Suprapubic skin (tissue), 3 donors: Measurements from ENCODE around the gene PEPD.

ENCODE experiments used
- CTCF ChIP-seq, 2 donors: fragments of 200-600 bp in 1 of 2; fragments of 450-650 bp in 1 of 2; sonication (generic) in 1 of 2; IDR thresholded peaks; one replicate each; pipeline ENCODE4 v1.5.1; 2016 to 2019; ENCODE audit warnings: antibody characterized with exemption in 2 of 2, mild to moderate bottlenecking in 1 of 2, moderate library complexity in 1 of 2
- POLR2A ChIP-seq, 2 donors: fragments of 450-650 bp; IDR thresholded peaks; one replicate each; pipeline ENCODE4 v1.6.1; 2017; ENCODE audit warnings: antibody characterized with exemption in 2 of 2, mild to moderate bottlenecking in 2 of 2, moderate library complexity in 2 of 2

- TF ChIP-seq CTCF (IDR thresholded peaks at IDR 0.05), result no peak
- TF ChIP-seq POLR2A (IDR thresholded peaks at IDR 0.05), result no peak
Observed at GRCh38 chr19:33403221-33403972, 118.2 kb downstream of the PEPD start.
